ENCODE data around the gene SEMA4F.

Gene SEMA4F

DNA sequence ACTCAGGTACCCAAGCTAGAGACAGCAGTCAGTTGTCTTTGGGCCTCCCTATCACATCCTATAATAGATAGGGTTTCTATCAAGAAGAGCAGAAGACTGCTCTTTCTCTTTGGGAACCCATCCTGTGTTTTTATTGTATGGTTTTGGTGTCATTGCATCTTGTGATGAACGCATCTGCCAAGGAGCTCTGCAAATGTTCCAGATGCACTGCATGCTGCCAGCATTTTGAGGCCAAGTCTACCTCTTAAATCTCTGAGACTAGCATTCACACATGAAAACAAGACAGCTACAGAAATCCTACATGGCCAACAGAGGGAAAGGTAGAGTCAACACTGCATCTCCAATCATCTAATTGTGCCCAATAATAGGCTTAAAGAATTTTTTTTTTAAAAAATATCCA is 14.0 kb downstream of the SEMA4F start:
- no peaks in the 10 kb centered on the region for H3K9me3 ChIP-seq (ENCODE audit: control insufficient read depth in 2 of 2, low read length in 2 of 2)
- H3K4me3 ChIP-seq (ENCODE audit: low read length in 2 of 2): no peak overlapping the region
- H3K27ac ChIP-seq (ENCODE audit: low read length): no peak overlapping the region
- H3K27me3 ChIP-seq (ENCODE audit: control insufficient read depth in 1 of 2, insufficient read depth in 2 of 2, low read length in 2 of 2): no peaks in the 10 kb centered on the region
- H3K9ac ChIP-seq (ENCODE audit: low read length in 2 of 2): no peak overlapping the region
- H3K36me3 ChIP-seq (ENCODE audit: control insufficient read depth in 2 of 2, insufficient read depth in 2 of 2, low read length in 2 of 2): peaks cover 0 to 14% of the 10 kb centered on the region in 2 donors
- no peaks in the 10 kb centered on the region for H3K4me1 ChIP-seq (ENCODE audit: control insufficient read depth, insufficient read depth, low read length)

DNA sequence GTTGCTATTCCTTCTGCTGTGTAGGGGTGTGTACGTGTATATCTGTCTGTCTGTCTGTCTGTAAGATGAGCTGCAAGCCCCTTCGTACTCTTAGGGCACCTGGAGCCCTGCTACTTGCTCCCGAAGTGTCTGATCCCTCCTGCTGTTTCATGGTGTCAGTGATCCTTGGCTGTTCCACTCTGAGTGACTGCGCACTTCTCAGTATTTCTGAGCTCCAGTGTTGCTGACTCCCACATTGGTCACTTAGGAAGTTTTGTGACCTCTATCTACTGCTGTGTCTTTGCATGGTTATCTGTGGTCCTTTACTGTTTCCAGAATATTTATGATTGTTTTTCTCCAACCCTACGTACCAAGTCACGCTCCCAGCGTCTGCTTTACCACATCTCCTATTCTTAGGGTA is 16.2 kb downstream of the SEMA4F start:
- no peak overlapping the region for H3K9ac ChIP-seq (ENCODE audit: low read length in 2 of 2)
- H3K4me3 ChIP-seq (ENCODE audit: low read length in 2 of 2): no peak overlapping the region
- no peaks in the 10 kb centered on the region for H3K27me3 ChIP-seq (ENCODE audit: control insufficient read depth in 1 of 2, insufficient read depth in 2 of 2, low read length in 2 of 2)
- H3K27ac ChIP-seq (ENCODE audit: low read length): no peak overlapping the region
- H3K9me3 ChIP-seq (ENCODE audit: control insufficient read depth in 2 of 2, low read length in 2 of 2): no peaks in the 10 kb centered on the region
- peaks cover 9 to 20% of the 10 kb centered on the region in 2 donors for H3K36me3 ChIP-seq (ENCODE audit: control insufficient read depth in 2 of 2, insufficient read depth in 2 of 2, low read length in 2 of 2)
- no peaks in the 10 kb centered on the region for H3K4me1 ChIP-seq (ENCODE audit: control insufficient read depth, insufficient read depth, low read length)

DNA sequence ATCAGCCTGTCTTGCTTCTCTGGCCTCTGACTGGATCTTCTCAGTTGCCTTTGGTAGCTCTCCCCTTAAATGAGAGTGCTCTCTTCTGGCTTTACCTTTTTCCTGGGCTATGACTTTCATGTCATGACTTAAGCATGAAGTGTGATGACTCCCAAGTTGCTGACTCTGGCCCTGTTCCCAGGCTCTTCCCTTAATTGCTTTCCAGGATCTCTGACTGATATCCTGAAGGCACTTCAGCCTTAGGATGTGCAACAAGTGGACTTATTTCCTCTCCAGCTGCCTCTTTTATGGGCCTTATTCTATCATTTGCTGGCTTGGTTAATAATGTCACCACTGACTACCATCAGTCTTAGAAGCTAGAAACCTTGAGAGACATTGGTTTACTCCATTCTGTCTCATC is 17.4 kb downstream of the SEMA4F start:
- no peak overlapping the region for H3K4me3 ChIP-seq (ENCODE audit: low read length in 2 of 2)
- no peaks in the 10 kb centered on the region for H3K27me3 ChIP-seq (ENCODE audit: control insufficient read depth in 1 of 2, insufficient read depth in 2 of 2, low read length in 2 of 2)
- H3K36me3 ChIP-seq (ENCODE audit: control insufficient read depth in 2 of 2, insufficient read depth in 2 of 2, low read length in 2 of 2): peaks cover 20 to 30% of the 10 kb centered on the region in 2 donors
- no peaks in the 10 kb centered on the region for H3K4me1 ChIP-seq (ENCODE audit: control insufficient read depth, insufficient read depth, low read length)
- H3K27ac ChIP-seq (ENCODE audit: low read length): no peak overlapping the region
- no peaks in the 10 kb centered on the region for H3K9me3 ChIP-seq (ENCODE audit: control insufficient read depth in 2 of 2, low read length in 2 of 2)
- H3K9ac ChIP-seq (ENCODE audit: low read length in 2 of 2): no peak overlapping the region

DNA sequence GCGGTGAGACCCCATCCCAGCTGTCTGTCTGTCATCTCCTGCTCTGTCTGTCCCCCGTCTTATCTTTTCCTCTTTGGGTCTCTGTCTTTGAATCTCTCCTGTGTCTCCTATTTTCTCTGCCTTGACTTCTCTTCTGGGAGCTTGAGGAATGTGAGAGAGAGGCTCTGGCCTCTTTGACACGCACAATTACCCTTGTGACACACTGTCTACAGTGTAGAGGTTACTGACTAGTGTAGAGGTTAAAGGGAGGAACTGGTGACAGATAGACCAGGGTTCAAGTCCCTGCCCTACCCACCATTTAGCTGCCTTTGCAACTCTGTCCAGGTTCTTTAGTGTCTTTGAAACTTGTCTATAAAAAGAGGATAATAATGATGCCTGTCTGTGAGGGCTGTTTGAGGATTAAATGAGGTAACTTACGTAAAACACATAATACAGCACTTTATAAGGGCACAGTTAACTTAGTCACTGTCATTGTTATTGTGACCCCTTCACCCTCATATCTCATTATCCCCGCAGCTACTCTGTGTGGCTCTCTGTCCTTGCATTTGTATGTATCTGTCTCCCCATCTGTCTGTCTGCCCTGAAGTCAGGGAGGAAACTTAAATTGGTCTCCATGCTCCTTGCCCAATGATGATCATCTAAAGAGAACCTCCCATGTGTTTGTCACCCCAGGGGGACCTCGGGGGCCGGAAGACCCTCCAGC is 19.9 kb downstream of the SEMA4F start:
- H3K27ac ChIP-seq (ENCODE audit: low read length): no peak overlapping the region
- no peaks in the 10 kb centered on the region for H3K9me3 ChIP-seq (ENCODE audit: control insufficient read depth in 2 of 2, low read length in 2 of 2)
- H3K4me3 ChIP-seq (ENCODE audit: low read length in 2 of 2): no peak overlapping the region
- H3K27me3 ChIP-seq (ENCODE audit: control insufficient read depth in 1 of 2, insufficient read depth in 2 of 2, low read length in 2 of 2): no peaks in the 10 kb centered on the region
- peaks cover 20 to 32% of the 10 kb centered on the region in 2 donors for H3K36me3 ChIP-seq (ENCODE audit: control insufficient read depth in 2 of 2, insufficient read depth in 2 of 2, low read length in 2 of 2)
- no peaks in the 10 kb centered on the region for H3K4me1 ChIP-seq (ENCODE audit: control insufficient read depth, insufficient read depth, low read length)
- H3K9ac ChIP-seq (ENCODE audit: low read length in 2 of 2): no peak overlapping the region

DNA sequence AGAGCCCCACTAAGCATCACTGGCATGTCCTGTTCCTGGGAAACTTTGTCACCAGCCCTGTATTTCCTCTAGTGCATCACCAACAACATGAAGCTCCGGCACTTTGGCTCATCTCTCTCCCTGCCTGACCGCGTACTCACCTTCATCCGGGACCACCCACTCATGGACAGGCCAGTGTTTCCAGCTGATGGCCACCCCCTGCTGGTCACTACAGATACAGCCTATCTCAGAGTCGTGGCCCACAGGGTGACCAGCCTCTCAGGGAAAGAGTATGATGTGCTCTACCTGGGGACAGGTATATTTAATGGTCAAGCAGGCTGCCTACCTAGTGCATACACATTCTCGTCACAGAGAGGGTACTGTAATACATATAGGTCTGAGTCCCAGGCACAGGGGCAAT is 21.0 kb downstream of the SEMA4F start:
- Histone ChIP-seq H3K9me3 (ENCODE audit: control insufficient read depth in 2 of 2, low read length in 2 of 2) (no peaks in the 10 kb centered on the region), H3K4me1 (ENCODE audit: control insufficient read depth, insufficient read depth, low read length) (no peaks in the 10 kb centered on the region), H3K27ac (ENCODE audit: low read length) (no peak overlapping the region), H3K4me3 (ENCODE audit: low read length in 2 of 2) (no peak overlapping the region), H3K36me3 (ENCODE audit: control insufficient read depth in 2 of 2, insufficient read depth in 2 of 2, low read length in 2 of 2) (peaks cover 20 to 32% of the 10 kb centered on the region in 2 donors), H3K27me3 (ENCODE audit: control insufficient read depth in 1 of 2, insufficient read depth in 2 of 2, low read length in 2 of 2) (no peaks in the 10 kb centered on the region), H3K9ac (ENCODE audit: low read length in 2 of 2) (no peak overlapping the region)

DNA sequence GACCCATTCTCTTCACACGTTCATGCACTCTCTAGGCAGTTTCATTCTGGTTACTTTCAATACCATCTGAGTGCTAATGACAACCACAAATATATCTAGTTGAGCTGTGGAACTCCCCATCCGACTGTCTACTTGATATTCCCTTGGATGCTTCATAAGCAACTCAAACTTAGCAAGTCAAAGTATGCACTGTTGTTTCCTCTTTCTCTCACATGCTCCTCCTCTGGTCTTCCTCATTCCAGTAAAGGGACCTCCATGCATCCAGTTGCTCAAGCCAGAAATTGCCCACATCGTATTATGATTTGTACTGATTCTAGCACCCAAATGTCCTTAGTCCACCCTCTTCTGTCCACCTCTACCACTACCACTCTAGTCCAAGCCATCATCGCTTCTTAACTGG is 22.3 kb downstream of the SEMA4F start:
- Histone ChIP-seq H3K9me3 (ENCODE audit: control insufficient read depth in 2 of 2, low read length in 2 of 2) (no peaks in the 10 kb centered on the region), H3K27ac (ENCODE audit: low read length) (no peak overlapping the region), H3K36me3 (ENCODE audit: control insufficient read depth in 2 of 2, insufficient read depth in 2 of 2, low read length in 2 of 2) (peaks cover 20 to 36% of the 10 kb centered on the region in 2 donors), H3K27me3 (ENCODE audit: control insufficient read depth in 1 of 2, insufficient read depth in 2 of 2, low read length in 2 of 2) (no peaks in the 10 kb centered on the region), H3K4me3 (ENCODE audit: low read length in 2 of 2) (no peak overlapping the region), H3K9ac (ENCODE audit: low read length in 2 of 2) (no peak overlapping the region), H3K4me1 (ENCODE audit: control insufficient read depth, insufficient read depth, low read length) (no peaks in the 10 kb centered on the region)

DNA sequence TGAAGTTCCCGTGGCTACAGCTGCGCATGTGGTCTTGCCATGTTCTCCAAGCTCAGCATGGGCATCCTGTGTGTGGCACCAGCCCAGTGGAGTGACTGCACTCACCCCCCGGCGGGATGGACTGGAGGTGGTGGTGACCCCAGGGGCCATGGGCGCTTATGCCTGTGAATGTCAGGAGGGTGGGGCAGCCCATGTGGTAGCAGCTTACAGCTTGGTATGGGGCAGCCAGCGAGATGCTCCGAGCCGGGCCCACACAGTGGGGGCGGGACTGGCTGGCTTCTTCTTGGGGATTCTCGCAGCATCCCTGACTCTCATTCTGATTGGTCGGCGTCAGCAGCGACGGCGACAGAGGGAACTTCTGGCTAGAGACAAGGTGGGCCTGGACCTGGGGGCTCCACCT is 25.6 kb downstream of the SEMA4F start:
- Histone ChIP-seq H3K9me3 (ENCODE audit: control insufficient read depth in 2 of 2, low read length in 2 of 2) (no peaks in the 10 kb centered on the region), H3K27me3 (ENCODE audit: control insufficient read depth in 1 of 2, insufficient read depth in 2 of 2, low read length in 2 of 2) (no peaks in the 10 kb centered on the region), H3K27ac (ENCODE audit: low read length) (no peak overlapping the region), H3K4me3 (ENCODE audit: low read length in 2 of 2) (no peak overlapping the region), H3K9ac (ENCODE audit: low read length in 2 of 2) (no peak overlapping the region), H3K4me1 (ENCODE audit: control insufficient read depth, insufficient read depth, low read length) (no peaks in the 10 kb centered on the region), H3K36me3 (ENCODE audit: control insufficient read depth in 2 of 2, insufficient read depth in 2 of 2, low read length in 2 of 2) (peaks cover 14 to 31% of the 10 kb centered on the region in 2 donors)

DNA sequence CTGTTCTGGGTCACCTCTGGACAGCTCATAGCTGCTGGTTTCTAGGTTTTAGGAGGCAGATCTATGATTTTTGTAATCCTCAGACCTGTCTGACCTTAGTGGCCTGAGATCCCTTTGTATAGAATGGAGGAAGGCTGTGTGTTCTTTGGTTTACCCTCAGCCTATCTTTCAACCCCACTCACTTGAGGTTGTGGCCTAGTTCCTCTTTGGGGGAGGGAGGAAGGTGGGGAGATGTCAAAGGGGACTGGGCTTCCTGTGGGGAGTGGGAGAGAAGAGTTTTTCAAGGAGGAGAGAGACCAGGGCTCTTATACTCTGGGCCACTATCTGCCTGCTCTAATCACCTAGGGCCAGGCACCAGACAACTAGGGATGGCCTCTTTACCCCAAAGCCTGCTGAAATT is 28.5 kb downstream of the SEMA4F start:
- H3K27ac ChIP-seq (ENCODE audit: low read length): no peak overlapping the region
- H3K9me3 ChIP-seq (ENCODE audit: control insufficient read depth in 2 of 2, low read length in 2 of 2): no peaks in the 10 kb centered on the region
- H3K9ac ChIP-seq (ENCODE audit: low read length in 2 of 2): no peak overlapping the region
- H3K36me3 ChIP-seq (ENCODE audit: control insufficient read depth in 2 of 2, insufficient read depth in 2 of 2, low read length in 2 of 2): peaks cover 0 to 15% of the 10 kb centered on the region in 2 donors
- no peak overlapping the region for H3K4me3 ChIP-seq (ENCODE audit: low read length in 2 of 2)
- H3K27me3 ChIP-seq (ENCODE audit: control insufficient read depth in 1 of 2, insufficient read depth in 2 of 2, low read length in 2 of 2): no peaks in the 10 kb centered on the region
- no peaks in the 10 kb centered on the region for H3K4me1 ChIP-seq (ENCODE audit: control insufficient read depth, insufficient read depth, low read length)

DNA sequence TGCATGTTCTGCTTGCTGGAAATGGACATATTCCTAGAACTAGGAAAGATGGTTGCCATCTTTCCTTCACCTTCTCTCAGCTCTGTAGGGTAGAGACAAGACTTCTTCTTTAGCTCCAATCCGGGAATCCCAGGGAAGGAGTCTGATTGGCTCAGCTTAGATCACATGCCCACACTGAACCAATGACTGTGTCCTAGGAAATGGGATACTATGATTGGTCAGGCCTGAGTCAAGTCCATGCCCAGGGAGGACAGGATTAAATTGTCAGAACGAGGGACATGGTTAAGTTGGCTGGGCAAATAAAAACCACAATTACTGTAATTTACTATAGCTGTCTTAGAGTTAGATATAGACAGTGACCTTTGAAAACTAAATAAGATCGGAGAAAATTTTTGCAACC is 31.4 kb downstream of the SEMA4F start:
- H3K27ac ChIP-seq (ENCODE audit: low read length): no peak overlapping the region
- no peaks in the 10 kb centered on the region for H3K9me3 ChIP-seq (ENCODE audit: control insufficient read depth in 2 of 2, low read length in 2 of 2)
- no peaks in the 10 kb centered on the region for H3K4me1 ChIP-seq (ENCODE audit: control insufficient read depth, insufficient read depth, low read length)
- H3K27me3 ChIP-seq (ENCODE audit: control insufficient read depth in 1 of 2, insufficient read depth in 2 of 2, low read length in 2 of 2): no peaks in the 10 kb centered on the region
- no peak overlapping the region for H3K9ac ChIP-seq (ENCODE audit: low read length in 2 of 2)
- H3K36me3 ChIP-seq (ENCODE audit: control insufficient read depth in 2 of 2, insufficient read depth in 2 of 2, low read length in 2 of 2): peaks cover 0 to 9% of the 10 kb centered on the region in 2 donors
- H3K4me3 ChIP-seq (ENCODE audit: low read length in 2 of 2): no peak overlapping the region

DNA sequence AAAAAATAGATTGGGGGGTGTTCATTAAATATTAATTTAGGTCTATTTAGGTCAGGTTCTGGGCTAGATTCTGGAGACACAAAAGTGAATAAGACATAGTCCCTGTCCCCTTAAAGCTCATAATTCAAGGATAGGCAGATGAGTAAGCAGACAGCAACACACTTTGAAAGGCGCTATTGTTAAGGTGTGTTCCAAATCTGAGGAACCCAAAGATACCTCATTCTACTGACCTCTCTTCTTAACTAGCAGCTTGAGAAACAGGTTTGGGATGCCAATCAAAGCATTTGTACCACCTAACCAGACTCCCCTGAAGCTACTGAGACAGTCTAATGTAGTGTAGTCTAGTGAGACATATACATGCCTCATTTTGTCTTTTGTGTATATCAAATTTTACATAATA is 34.8 kb downstream of the SEMA4F start:
- H3K9me3 ChIP-seq (ENCODE audit: control insufficient read depth in 2 of 2, low read length in 2 of 2): no peaks in the 10 kb centered on the region
- no peak overlapping the region for H3K27ac ChIP-seq (ENCODE audit: low read length)
- H3K9ac ChIP-seq (ENCODE audit: low read length in 2 of 2): no peak overlapping the region
- no peaks in the 10 kb centered on the region for H3K27me3 ChIP-seq (ENCODE audit: control insufficient read depth in 1 of 2, insufficient read depth in 2 of 2, low read length in 2 of 2)
- H3K4me1 ChIP-seq (ENCODE audit: control insufficient read depth, insufficient read depth, low read length): no peaks in the 10 kb centered on the region
- H3K36me3 ChIP-seq (ENCODE audit: control insufficient read depth in 2 of 2, insufficient read depth in 2 of 2, low read length in 2 of 2): peaks cover 0 to 2% of the 10 kb centered on the region in 2 donors
- no peak overlapping the region for H3K4me3 ChIP-seq (ENCODE audit: low read length in 2 of 2)

DNA sequence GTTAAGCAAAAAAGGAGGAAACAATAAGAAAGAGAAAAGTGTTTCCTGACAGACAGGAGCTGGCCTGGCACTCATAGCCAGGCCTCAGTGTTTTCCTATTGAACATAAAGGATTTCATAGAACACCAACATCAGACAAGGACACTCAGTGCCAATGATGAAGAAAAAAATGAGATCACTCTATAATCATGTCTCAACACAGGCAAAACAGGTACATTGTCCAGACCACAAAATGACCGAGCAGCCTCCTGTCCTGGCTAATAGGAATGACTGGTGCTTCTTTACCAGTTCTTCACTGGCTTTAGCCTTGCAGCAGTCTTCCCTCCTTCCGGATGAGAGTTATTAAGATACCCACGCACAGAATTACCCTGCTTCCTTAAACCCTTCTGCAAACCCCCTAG is 35.6 kb downstream of the SEMA4F start:
- H3K4me3 ChIP-seq (ENCODE audit: low read length in 2 of 2): no peak overlapping the region

More for the DNA sequence above, 35.6 kb downstream of the SEMA4F start:
- Histone ChIP-seq H3K4me1 (ENCODE audit: control insufficient read depth, insufficient read depth, low read length) (no peaks in the 10 kb centered on the region), H3K36me3 (ENCODE audit: control insufficient read depth in 2 of 2, insufficient read depth in 2 of 2, low read length in 2 of 2) (no peaks in the 10 kb centered on the region), H3K9ac (ENCODE audit: low read length in 2 of 2) (no peak overlapping the region), H3K27me3 (ENCODE audit: control insufficient read depth in 1 of 2, insufficient read depth in 2 of 2, low read length in 2 of 2) (no peaks in the 10 kb centered on the region), H3K27ac (ENCODE audit: low read length) (no peak overlapping the region), H3K9me3 (ENCODE audit: control insufficient read depth in 2 of 2, low read length in 2 of 2) (no peaks in the 10 kb centered on the region)
